Hematopoietic multipotent progenitor cell treated with erythropoietin and hydrocortisone succinate and interleukin-3 and kit ligand, for 8 days (in vitro differentiated cells): ENCODE data around the gene NT5M.
"Not testable (repeated sequence)": the region's sequence is repeated elsewhere in the genome, so short reads cannot be mapped to it uniquely, and the experiment has no call there.

Experiments used
- DNase-seq: peaks from one replicate; pipeline ENCODE4 v3.0.0-alpha.2; 2015

Gene NT5M

DNA sequence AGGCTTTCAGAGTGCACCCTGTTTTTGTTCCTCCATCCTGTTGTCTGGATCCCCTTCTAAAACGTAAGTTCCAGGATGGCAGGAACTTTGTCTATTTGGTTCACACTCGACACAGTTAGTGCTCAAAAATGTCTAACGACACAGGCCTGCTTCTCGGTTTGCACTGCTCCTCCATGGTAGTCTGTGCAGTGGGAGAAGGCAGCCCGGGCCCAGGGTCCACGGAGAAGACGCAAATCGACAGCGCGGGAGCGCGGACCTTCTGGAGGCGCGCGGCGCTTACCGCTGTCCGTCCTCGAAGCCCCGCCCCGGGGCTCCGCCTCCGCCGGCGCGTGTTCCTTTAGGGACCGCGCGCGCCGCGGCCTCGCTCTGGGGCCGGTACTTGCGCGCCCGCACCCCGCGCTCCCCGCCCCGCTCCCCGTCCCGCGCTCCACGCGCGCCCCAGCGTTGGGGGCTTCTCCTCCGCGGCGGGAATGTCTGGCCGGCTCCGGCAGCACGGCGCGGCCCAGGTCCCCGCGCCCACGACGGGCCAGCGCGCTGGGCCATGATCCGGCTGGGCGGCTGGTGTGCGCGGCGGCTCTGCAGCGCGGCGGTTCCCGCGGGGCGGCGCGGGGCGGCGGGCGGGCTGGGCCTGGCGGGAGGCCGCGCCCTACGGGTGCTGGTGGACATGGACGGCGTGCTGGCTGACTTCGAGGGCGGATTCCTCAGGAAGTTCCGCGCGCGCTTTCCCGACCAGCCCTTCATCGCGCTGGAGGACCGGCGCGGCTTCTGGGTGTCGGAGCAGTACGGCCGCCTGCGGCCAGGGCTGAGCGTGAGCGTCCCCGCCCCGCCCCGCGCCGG is at the start of gene NT5M:
Gene NT5M, plus strand, starts transcription at position 364 of the 837 bp plus-strand sequence. Its CDS starts 178 bp downstream, at position 542.
- peak; percentile 88 for DNase-seq

DNA sequence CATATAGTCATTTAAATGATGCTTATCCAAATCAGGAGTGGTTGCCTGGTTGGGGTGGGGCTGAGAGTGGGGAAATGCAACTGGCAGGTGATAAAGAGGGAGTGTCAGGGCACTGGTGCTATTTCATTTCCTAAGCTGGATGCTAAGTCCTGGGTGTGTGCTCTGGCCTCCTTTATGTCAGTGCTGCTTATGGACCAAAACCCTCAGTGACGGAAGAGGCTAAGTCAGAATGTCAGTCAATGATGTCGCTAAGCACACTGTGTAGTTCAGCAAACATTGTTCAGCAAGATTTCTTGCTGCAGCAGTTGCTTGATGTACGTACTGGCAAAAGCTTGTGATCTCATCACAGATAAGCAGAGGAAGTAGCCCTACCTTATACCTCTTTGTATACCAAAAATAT is 49.8 kb upstream of the NT5M start:
- peak; percentile 72 for DNase-seq

DNA sequence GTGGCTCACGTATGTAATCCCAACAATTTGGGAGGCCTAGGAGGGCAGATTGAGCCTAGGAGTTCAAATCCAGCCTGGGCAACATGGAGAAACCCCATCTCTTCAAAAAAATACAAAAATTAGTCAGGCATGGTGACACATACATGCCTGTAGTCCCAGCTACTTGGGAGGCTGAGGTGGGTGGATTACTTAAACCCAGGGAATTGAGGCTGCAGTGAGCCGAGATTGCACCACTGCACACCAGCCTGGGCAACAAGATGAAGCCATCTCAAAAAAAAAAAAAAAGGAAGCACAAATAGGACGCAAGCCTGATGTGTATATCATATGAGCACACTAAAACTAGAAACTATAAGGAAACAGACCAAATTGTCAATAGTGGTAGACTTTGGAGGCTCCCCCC is 49.1 kb upstream of the NT5M start:
- DNase-seq = no peak

DNA sequence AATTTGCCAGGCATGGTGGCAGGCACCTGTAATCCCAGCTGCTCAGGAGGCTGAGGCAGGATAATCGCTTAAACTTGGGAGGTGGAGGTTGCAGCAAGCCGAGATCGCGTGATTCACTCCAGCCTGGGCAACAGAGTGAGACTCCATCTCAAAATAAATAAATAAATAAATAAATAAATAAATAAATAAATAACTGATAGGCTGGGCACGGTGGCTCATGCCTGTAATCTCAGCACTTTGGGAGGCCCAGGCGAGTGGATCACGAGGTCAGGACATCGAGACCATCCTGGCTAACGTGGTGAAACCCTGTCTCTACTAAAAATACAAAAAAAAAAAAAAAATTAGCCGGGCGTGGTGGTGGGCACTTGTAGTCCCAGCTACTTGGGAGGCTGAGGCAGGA is 47.5 kb upstream of the NT5M start:
- DNase-seq = not testable (repeated sequence)

DNA sequence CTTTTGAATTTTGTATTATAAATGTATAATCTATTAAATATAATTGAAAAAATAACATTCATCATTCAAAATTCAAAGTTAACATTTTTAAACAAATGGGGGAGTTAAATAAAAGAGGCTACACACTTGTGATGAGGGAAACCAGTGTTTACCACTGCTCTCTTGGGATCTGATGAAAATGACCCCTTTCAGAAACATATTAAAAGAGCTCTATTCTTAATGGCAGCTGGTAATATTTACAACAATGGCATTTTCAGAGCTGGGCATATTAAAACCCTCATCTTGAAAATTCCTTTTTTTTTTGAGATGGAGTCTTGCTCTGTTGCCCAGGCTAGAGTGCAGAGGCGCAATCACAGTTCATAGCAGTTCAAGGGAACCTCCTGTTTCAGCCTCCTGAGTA is 46.9 kb upstream of the NT5M start:
- DNase-seq = no peak

DNA sequence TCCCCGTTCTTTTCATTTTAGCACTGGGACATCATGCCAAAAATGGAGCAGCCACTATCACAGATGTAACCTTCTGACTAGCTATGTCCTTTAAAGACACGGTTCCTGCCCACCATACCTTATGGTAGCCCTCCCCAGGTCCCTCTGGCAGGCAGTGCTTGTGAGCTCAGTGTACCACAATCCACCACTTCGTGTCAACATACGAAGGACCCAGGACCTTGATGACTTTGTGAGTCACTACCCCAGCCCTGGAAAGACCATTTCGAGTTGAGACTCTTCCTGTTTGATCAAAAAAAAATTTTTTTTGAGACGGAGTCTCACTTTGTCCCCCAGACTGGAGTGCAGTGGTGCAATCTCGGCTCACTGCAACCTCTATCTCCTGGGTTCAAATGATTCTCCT is 45.2 kb upstream of the NT5M start:
- DNase-seq = no peak

DNA sequence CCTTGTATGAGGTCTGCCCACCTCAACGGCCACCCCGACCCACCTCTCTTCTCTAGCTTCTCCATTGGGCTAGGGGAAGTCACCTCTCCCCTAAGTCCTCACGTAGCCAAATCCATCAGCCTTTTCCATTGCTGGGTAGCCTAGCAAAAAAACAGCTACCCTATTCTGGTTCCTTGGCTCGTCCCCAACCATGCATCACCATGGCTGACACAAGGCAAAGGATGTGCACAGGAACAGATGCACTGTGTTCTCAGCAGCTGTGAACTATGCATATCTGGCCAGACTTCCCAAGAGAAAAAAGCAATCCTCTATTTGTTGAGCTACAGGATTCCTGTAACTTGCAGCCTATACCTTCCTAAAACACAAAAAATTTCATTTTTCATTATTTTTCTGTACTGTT is 44.2 kb upstream of the NT5M start:
- DNase-seq = no peak

DNA sequence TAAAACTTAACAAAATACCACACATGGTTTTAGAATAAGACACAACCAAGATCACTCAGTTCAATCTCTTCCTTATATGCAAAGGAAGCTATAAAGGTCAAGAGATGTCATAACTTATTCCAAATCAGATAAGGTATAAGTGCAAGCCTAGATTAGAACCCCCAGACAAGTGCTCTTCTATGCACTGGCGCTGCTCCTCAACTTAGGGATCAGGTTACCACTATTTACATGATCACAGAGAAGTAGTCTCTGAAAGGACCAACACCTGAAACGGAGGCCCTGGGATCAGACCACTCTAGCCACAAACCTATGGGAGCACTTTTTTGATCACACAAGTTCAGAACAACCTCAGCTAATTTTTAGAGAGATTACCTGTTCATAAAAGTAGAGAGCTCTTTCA is 38.7 kb upstream of the NT5M start:
- no peak for DNase-seq

DNA sequence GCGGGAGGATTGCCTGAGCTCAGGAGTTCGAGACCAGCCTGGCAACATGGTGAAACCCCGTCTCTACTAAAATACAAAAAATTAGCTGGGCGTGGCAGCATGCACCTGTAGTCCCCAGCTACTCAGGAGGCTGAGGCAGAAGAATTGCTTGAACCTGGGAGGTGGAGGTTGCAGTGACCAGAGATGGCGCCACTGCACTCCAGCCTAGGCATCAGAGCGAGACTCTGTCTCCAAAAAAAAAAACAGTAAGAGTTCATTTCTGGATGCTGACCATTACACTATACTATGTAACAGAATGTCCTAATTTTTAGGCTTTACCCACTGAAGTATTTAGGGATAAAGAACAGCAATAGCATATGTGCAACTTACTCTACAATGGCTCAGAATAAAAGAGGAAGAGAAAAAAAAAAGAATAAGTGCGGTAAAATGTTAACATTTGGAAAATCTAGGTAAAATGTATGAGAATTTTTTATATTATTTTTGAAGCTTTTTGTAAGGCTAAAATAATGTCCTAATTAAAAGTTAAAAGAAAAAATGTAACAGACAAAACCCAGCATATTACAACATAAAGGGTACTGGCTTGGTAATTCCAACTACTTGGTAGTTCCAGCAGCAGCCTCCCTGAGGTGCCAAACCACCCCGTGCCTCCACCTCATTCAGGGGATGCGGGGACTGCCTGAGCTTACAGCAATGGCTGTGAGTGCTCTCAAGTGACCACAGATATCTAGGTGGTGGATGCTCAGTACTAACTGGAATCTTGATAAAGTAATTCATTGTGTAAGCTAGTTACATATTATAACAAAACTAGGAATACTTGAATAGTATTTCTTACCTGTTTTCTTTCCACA is 33.0 kb upstream of the NT5M start:
- peak; percentile 45 for DNase-seq

DNA sequence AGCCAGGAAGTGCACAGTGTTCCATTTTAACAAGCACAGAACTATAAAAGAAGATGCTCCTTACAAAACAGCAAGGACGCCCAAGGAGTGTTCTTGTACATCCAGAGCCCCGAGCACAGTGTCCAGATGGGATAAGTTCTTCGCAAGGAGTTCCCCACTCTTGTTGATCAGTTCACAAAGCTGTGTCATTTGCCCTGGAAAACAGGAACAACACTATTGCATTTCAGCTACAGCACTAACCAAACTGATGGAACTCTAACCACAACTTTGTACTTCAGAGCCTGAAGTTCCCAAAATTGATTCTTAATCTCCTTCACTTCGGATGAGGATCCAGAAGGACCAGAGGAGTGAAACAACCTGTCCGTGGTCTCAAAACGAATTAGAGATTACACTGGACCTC is 27.2 kb upstream of the NT5M start:
- DNase-seq = no peak

DNA sequence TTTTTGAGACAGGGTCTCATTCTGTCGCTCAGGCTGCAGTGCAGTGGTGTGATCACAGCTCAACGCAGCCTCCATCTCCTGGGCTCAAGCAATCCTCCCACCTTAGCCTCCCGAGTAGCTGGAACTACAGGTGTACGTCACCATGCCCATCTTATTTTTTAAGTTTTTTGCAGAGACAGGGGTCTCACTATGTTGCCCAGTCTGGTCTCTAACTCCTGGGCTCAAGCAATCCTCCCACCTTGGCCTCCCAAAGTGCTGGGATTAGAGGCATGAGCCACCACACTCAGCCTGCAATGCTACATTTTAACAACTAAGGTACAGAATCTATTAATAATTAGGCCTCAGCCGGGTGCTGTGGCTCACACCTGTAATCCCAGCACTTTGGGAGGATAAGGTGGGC is 25.7 kb upstream of the NT5M start:
- not testable (repeated sequence) for DNase-seq

DNA sequence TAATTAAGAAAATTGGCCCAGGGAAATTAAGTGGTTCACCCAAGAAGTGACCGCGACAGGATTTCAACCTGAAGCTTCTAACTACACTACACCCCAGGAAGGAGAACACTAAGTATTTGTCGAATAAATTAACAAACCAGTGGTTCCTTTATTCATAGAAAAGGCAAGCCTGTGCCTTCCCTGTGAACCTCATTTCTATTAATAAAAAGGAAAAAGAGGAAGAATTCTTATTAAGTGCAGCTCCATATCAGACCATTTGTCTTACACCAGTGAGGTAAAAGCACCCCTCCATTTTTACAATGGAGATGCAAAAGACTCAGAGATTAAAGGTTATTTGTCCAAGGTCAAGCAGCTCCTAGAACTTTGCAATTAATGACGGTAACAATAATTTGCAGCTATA is 23.9 kb upstream of the NT5M start:
- DNase-seq = no peak

DNA sequence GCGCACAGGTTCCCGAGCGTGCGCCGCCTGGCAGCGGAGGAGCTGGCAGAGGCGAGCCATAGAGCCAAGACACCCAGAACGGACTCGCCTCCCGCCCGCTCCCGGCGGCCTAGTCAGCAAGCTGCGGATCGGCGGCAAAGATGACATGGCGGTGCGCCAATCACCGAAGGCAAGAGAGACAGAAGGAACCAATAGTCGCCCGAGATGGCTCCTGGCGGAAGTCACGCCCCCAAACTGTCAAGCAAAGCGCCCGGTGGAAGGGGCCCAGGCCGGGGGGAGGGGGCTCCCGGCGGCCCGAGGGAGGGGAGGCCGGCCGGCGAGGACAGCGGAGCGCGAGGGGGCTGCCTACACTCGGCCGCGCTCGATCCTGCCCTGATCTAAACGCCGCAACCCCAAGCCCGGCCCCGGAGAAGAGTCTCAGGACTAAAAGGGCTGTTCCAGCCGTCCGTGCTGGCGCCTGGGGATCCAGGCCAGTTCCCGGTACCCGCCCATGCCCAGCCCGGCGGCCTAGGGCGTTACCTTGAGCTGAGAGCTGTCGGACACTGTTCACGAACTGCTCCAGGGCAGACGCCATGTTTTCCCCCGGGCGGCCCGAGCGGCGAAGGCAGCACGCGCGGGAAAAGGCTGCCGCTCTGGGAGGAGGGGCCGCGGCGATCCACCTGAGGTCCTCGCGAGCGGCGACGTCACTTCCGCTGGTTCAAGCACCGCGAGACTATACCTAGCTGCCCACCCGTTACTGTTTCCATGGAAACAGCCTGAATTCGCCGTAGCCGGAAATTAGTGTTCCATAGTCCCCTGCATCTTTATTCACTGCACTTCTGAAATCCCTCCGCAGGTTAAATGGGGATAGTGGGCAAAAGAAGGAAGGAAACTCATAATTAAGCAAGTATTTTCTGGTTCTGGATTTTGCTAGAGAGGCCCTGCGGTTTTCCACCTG is 22.3 kb upstream of the NT5M start, which contains the start of gene COPS3:
Gene COPS3, minus strand, starts transcription at position 634 of the 937 bp plus-strand sequence. Its CDS starts 60 bp downstream, at position 574.
- DNase-seq = peak; percentile 98

DNA sequence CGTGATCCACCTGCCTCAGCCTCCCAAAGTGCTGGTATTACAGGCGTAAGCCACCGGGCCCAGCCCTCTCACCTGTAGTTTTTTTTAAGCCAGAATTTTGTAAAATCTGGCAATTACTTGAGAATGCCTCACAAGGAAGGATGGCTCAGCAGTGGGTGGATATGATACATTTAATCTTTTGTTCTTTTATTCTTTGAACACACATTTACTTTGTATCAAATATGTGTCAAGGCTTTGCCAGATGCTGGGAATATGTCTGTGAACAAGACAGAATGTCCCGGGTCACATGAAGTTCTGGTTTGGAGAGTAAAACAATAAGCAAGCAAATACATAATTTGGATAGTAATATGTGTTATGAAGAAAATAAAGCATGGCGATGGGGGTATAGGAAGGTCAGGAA is 17.2 kb upstream of the NT5M start:
- DNase-seq = no peak

DNA sequence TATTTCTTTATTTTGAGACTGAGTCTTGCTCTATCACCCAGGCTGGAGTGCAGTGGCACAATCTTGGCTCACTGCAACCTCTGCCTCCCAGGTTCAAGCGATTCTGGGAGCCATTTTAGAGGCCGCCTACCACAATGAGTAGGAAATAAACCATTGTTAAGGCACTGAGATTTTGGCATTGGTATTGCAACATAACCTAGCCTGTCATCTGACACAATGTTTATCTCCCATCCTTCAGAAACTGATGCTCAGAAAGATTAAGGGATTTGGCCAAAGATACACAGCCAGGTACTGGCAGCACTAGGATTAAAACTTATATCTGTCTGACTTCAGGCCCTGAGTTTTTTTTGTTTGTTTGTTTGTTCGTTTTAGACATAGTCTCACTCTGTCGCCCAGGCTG is 14.1 kb upstream of the NT5M start:
- DNase-seq = no peak

DNA sequence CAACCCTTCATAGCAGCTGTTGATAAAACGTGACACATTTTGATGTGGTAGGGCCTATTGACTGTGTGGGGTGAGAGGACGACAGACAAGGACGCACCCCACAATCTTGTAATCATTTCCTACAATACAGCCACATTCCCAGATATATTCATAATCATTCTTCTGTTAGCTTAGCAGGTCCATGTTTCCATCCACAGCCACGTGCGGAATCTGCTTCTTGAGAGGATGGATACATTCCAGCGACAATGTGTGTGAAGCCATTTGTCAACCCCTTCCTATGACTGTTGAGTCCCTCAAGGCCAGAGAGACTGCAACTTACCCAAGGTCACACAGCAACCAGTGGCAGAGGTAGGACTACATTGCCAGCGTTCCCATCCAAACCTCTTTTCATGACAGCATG is 13.5 kb upstream of the NT5M start:
- DNase-seq = no peak

DNA sequence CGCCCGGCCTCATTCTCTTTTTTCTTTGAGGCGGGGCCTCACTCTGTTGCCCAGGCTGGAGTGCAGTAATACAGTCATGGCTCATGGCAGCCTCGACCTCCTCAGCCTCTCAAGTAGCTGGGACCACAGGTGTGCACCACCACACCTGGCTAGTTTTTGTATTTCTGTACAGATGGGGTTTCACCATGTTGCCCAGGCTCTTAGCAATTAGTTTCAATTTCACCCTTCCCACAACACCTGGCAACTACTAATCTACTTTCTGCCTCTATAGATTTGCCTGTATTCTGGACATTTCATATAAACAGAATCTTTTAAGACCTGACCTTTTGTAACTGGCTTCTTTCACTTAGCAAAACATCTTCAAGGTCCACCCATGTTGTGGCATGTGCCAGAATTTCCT is 8.0 kb upstream of the NT5M start:
- DNase-seq = no peak

DNA sequence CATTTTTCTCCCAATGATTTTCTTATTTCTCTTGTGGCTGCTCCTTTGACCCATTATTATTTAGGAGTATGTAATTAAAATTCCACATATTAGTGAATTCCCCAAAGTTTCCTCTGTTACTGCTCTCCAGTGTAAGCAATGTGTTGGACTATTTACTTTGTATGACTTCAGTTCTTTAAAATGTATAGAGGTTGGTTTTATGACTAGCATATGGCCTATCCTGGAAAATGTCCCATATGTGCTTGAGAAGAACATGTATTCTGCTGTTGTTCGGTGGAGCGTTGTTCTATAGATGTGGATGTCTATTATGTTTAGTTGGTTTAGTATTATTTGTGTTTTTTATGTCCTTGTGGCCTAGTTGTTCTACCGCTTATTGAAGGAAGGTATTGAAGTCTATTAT is 6.0 kb upstream of the NT5M start:
- DNase-seq = no peak

DNA sequence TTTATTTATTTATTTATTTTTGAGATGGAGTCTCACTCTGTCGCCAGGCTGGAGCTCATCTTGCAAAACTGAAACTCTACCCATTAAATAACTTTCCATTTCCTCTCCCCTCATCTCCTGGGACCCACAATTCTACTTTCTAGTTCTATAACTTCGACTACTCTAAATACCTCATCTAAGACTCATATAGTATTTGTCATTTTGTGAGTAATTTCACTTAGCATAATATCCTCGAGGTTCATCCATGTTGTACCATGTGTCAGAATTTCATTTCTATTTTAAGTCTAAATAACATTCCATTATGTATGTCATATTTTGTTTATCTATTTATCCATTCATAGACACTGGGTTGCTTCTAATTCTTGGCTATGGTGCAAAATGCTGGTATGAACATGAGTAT is 5.1 kb upstream of the NT5M start:
- DNase-seq = no peak

DNA sequence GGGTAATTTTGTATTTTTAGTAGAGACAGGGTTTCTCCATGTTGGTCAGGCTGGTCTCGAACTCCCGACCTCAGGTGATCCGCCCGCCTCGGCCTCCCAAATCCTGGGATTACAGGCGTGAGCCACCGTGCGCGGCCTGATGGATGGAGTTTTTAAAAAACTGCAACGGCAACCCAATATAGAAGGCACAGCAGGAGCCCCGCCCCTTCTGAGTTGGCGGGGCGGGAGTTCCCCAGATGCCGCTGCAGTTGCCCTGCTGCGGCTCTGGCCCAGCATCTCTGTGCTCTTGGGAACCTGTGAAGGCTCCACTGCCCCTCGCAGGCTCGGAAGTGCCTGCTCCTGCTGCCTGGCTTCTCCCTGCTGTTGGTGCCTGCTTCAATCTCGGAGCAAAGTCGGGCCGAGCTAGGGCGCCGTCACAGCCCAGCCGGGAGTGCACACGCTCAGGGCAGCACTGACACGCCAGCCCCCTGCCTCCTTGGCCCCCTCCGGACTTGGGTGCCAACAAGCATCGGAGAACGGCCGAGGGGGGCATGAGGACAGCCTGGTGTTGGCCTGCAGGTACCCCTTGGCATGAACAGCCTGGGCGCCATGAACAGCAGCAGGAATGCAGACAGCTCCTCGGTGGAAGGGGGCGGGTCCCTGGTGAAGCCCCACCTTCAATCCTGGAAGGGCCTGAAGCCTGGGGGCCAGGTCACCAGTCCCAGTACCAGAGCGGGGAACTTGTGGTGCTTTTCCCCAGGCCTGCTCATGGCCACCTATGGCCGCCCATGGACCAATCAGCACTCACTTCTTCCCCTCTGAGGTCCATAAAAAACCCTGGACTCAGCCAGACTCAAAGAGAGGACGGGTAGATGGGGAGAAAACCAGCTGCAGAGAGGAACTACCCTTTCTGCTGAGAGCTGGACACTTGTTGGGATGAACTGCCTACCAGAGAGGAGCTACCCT is 2.3 kb upstream of the NT5M start:
- DNase-seq = peak; percentile 84

DNA sequence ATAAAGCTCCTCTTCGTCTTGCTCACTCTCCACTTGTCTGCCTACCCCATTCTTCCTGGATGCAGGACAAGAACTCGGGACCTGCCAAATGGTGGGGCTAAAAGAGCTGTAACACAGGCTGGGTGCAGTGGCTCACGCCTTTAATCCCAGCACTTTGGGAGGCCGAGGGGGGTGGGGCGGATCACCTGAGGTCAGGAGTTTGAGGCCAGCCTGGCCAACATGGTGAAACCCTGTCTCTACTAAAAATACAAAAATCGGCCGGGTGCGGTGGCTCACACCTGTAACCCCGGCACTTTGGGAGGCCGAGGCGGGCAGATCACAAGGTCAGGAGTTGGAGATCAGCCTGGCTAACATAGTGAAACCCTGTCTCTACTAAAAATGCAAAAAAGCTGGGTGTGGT is 1.5 kb upstream of the NT5M start:
- not testable (repeated sequence) for DNase-seq
